ENCODE data around the gene JMJD1C.

GRCh38 chr10:63250032-63250431, 215.7 kb downstream of the JMJD1C start:
- TF ChIP-seq CTCF (conservative IDR thresholded peaks at IDR 0.05; ENCODE audit: low read length): no peak
- TF ChIP-seq EZH2phosphoT487 (IDR thresholded peaks at IDR 0.05; ENCODE audit: borderline replicate concordance, low read depth, low read length): no peak
